KG1 (cell line): ENCODE measurements around the gene HMGB1.

Experiments used
- DNase-seq: peaks from one replicate; lab custom pipeline; 2025; lab: John Stamatoyannopoulos, UW

Gene HMGB1

DNA sequence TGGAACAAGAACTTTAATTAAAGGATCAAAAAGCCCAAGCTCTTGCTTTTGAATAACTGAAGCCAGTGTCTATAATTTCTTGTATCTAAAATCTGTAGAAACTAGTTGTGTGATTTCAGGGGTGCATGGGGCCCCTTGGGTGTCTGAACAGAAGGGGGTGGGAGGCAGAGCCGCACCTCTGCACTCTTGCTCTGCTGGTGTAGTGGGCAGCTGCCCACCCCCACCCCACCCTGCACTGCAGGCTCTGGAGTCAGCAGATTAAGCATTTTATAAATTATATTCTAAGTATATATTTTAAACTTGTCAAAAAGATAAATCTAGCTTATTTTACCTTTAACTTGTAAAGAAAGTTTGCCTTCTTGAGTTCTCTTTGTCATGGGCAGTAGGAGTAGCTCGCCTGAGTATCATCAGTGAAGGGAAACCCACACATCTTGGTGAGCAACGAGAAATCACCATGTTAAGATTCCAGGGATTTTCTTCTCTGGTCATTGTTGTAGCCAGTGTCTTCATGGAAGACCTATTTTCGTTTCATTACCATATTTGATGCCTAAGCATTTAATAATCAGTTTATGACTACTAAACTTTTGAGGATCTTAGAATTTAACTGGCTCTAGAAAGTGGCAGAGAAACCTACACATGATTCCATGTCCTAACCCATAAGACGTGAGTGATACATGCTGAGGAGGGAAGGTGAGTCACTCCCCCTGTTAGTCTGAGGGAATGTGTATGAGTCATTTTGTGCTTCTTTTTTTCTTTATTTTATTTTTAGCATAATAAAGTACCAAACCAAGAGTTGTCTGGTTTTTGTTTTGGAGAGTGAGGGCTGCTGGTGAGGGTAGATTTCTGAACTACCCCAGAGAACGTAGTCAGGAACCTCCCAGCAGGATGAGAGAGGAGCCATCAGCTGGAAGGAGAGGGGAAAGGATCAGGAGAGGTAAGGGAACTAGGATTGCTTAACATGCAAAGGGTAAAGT lies 35.7 kb downstream of the HMGB1 start:
- DNase-seq, result no peak

DNA sequence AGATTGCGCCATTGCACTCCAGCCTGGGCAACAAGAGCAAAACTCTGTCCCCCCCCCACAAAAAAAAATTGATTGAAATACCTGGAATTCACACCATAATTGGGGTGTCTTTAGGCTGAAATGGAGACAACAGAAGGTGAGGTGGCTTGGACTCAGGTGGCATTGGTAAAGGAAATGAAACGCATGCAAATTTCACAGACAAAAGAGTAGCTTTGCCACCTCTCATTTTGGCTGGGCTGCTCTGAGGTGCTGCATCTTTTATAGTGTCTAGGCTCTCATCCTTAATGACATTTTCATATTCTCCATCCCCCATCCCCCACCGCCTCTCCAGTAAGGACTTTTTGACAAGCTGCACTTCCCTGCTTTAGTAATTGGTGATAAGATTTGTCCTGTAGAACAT lies 36.5 kb downstream of the HMGB1 start:
- DNase-seq, result no peak

DNA sequence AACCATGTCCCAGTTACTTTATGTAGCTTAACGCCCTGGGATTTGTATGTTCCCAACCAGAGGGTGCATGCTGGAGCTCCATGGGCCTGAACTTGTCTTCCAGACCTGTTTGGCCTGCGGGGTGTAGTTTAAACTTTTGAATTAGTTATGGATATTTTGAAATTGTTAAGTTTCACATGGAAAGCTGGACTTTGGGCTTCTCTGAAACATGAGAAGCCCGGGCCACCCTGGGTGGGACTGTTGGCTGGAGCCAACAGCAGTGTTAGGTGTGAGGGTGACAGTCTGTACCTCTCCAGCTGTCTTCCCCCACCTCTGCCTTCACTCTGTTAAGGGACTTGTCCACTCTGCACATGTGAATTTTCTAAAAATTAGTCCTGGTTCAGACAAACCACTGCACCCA lies 41.8 kb downstream of the HMGB1 start:
- DNase-seq, result no peak

DNA sequence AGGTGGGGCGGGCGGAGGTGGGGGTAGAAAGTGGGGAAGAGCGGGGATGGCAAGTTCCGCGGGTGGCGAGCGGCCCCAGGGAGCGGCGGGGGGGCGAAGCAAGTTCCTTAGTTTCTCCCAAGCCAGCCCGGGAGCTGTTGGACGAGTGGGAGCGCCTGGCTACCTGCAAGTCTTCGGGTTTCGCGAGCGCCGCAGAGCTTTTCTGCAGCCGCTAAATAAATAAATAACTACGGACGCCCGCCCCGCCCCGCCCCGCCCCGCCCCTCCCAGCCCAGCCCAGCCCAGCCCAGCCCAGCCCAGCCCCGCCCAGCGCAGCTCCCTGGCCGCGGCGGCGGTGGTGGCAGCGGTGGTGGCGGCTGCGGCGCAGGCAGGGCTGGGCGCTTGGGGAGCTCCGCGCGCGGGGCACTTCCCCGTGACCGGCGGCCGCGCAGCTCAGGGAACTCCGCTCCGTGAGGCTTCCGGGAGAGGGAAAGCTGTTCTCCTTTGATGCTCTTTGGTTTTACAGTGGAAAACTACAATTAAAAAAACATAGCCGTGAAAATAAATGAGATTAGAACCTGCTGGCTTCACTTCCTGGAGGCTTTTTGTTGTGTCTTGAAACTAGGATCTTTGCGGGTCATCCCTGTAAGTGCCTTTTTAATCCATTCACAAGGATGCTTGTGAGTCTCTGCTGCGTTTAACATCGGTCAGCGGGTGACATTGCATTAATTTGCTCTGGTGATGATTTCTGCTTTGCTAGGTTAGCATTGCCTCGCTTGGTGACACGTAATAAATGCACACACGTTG lies 43.5 kb downstream of the HMGB1 start, which contains the start of gene UBE2L5:
Gene UBE2L5 (plus strand): TSS at position 440 of the 786 bp plus-strand sequence. CDS start 5,498 bp downstream, outside the sequence.
- no peak for DNase-seq

DNA sequence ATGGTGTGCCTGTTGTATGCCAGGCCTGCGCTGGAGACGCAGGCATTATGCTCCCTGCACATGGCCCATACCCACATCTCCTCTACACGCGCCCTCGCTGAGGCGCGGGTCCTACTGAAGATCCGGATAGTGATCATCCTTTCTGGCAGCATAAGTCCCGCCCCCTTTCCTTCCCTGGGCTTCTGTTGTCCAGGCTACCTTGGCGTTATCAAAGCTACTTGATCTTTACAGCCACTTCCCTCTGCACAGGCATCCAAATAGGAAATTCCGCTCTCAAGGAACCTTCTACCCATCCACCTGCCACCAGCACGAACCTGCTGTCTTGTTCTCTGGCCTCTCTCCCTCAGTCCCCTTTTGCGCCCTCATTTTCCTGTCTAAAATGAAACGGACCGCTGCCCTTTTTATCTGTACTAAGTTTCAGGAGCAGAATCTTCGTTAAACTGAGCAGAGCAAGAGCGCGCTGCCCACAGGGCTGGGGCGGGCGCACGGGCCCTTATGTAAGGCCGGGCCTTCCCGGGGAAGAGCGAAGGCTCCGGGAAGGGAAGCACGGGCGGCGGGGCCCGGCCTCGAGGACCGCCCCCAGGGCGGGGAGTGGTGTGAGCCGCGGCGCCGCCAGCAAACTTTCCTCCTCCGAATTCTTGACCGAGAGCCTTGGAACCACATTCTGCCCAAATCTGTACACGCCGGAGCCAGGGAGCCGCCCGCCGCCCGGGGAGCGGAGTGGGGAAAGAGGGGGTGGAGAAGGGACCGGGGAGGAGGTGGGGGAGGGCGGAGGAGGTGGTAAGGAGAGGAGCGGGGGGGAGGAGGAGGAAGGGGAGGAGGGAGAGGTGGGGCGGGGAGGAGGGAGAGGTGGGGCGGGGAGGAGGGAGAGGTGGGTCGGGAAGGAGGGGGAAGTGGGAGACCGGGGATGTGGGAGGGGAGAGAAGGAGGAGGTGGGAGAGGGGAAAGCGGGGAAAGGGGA lies 44.4 kb downstream of the HMGB1 start:
- no peak for DNase-seq

DNA sequence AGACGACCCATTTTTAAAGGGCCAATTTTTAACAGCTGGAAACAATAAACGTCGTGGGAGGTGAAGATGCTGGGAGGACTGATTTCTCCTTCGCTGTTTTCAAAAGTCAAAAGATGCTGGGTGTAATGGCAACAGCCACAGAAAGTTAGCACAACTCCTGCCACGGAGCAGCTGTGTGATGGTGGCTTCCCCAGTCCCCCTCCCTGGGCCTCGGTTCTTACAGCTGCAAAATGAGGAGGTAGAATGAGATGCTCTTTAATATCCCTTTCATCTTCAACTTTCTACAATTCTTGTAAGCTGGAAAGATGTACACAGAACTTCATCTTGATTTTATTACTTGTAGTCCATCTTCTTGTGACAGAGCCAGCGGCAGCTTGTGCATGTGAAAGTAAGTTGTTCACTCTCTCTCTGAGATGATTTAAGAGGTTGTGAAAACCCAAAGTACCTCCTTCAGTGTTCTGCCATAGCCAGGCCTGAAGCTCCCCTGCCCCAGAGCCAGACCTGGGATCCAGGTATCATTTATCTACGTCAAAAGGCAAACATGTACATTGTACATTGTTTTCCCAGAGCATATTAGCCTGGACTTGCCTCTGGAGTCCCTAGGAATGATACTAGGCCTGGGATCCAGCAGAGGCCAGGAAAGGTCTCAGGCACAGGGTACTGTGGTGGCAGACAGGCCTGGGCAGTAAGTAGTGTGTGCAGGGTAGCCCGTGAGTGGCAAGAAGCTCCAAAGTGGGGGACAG lies 46.8 kb downstream of the HMGB1 start:
- no peak for DNase-seq

DNA sequence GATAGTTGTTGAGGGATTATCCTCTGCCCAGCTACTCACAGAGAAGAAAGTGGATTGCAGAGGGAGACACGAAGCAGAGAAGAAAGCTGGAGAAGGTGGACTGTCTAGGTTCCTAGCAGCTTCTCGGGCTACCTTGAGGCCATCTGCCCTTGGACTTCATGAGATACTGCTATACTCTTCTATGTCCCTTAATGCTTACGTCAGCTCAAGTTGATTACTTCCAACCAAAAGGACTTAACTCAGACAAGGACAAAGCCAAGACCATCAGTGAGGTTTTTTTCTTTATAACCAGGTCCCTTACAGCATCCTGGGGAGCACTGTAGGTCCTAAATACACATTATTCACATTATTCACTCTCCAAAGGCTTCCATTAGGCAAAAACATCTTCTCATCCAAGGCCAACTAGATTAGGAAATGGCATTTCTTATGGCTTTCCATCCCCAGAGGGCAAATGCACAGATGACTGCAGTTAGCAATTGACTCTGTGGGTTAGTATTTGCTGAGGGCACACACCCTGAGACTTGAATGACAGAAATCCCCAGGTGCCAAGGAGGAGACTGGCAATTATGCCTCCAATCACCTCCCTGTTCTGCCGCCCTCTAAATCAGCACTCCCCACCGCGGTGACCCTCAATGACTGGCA lies 47.5 kb downstream of the HMGB1 start:
- DNase-seq, result no peak

DNA sequence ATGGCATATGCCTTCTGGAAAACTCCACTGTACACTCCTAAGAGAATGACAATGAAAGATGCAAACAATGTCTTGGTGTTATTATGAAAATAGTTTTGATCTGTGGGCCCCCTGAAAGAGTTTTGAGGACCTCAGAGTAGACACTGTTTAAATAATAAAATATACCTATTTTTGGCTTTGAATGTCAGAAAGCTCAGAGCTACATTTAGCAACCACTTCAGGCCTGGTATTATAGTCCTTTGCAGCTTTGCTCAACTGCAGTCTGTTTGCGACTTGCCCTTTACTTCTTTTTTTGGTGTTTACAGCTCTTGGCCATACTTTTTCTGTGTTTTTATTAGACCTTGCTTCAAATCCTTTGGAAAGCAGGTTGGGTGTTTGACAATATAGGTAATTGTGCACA lies 49.3 kb downstream of the HMGB1 start:
- DNase-seq, result no peak

DNA sequence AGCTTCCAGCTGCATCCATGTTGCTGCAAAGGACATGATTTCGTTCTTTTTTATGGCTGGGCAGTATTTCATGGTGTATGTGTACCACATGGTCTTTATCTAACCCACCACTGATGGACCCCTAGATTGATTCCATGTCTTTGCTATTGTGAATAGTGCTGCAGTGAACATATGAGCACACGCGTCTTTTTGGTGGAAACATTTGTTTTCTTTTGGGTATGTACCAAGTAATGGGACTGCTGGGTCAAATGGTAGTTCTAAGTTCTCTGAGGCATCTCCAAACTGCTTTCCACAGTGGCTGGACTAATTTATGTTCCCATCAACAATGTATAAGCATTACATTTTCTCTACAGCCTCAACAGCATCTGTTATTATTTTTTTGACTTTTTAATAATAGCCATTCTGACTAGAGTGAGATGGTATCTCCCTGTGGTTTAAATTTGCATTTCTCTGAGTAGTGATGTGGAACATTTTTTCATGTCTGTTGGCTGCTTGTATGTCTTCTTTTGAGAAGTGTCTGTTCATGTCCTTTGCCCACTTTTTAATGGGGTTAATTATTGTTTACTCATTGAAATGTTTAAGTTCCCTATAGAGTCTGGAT lies 50.2 kb downstream of the HMGB1 start:
- no peak for DNase-seq

DNA sequence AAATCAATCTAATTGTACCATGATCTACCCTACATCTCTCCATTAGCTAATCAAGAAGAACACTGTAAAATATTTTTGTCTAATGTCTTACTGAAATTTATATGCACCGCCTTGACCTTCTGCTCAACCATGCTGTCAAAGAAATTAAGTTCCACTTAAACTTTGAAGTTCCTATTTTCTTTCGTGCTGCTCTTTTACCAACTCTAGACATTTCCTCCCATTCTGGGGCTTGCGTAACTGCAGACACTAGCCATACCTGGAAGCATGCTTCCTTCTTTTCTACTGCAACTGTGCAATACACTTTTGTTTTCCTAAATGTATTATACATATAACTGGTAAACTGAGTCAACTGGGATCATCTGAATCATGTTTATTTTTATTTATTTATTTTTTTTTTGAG lies 51.9 kb downstream of the HMGB1 start:
- DNase-seq, result no peak

GRCh38 chr13:30412346-30412745 lies 53.4 kb downstream of the HMGB1 start:
- DNase-seq, result no peak

DNA sequence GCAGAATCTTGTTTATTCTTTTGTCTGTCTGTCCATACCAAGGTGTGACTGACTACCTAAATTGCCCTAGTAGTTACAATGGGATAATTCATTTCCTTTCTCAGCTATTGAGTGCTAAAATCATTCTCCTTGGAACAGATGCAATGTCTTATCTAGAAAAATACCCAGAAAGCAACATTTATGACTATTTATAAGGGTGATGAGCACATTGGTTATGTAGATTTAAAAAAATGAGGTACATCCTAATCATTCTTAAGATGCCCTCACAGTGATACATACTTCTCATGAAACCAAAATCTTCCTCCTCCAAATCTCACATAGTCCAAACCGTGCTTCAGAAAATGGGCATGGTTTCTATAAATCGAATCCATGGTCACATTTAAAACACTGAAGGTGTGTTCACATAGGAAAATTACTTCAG lies 55.0 kb downstream of the HMGB1 start:
- DNase-seq, result no peak

DNA sequence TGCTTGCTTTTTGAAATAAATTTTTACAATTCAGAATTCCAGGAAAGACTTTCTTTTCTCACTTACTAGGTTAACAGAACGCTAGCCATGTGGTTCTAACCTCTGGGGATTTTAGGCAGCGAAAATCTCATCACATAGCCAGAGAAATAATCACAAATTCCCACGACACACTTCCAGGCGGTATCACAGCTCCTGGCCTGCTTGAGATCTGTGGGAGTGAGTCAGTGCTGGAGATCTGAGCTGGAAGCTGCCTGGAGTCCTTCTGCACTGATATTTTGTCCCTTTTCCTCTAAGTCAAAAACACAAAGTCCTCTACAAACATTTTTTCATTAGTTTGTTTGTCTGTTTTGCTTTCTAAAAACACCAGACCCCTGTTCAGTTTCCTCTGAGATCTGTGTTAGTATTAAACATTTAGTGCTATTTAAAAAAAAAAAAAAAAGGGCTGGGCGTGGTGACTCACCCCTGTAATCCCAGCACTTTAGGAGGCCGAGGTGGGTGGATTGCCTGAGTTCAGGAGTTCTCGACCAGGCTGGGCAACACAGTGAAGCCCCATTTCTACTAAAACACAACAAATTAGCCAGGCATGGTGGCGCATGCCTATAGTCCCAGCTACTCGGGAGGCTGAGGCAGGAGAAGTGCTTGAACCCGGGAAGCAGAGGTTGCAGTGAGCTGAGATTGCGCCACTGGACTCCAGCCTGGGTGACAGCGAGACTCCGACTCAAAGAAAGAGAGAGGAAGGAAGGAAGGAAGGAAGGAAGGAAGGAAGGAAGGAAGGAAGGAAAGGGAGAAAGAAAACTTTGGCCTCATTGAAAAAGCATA lies 55.6 kb downstream of the HMGB1 start:
- no peak for DNase-seq

DNA sequence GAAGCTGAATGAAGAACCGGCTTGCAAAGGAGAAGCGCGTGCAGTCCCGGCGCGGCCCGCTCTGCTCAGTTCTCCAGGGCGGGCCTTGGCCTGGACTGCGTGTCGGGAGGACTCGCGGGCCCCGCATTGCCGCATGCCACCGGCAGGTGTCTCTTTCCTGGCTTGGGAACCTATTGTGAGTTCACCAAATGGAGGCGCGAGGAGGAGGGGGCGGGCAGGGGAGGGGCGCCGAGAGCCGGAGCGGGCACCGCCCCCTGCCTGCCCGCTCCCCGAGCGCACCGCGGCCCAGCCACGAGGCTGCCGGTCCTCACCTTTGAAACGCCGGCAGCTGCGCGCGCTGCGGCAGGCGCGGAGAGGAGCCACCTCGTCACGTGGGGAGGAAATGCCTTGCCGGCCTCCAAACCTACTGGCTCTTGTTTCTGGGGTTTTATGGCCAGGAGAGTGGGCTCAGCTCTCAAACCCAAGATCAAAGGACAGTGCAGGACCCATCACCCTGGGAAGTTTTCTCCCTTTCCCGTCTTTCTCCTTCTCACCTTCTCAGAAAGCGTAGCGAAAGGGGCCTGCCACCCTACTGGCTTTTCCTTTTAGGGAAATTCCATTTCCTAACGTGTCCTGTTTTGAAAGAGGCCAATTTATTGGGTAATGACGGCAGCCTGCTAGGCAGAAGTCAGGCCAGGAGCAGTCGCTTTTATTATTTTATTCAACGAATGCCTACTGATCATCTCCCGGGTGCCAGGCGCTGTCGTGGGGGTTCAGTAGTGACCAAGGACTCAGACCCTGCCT lies 57.2 kb downstream of the HMGB1 start:
- peak; percentile 12 for DNase-seq

DNA sequence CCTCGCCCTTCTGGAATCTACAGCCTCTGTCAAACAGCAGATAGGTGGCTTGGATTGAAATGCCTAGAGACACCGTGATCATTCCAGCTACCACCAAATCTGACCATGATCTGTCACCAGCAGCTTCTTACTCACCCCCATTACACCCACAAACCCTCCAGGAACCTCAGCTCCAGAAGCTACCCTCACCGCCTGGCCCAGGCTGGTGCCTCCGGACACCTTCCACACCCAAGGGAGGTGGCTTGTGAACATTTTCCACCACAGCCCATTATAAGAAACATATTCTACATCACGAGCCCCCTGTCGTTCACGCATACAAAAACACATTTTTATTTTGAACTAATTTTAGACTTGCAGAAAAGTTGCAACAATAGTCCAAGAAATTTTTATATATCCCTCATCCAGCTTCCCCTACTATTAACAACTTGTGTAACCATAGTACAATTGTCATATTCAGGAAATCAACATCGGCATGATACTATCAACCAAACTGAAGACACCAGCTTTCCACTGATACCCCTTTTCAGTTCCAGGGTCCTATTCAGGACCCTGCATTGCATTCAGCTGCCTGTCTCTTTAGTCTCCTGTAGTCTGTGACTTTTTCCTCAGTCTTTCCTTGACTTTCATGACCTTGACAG lies 58.8 kb downstream of the HMGB1 start:
- DNase-seq, result no peak
